K562 (cell line): ENCODE results near the gene PUM1. TPM values are rescaled to one million over a fixed set of nuclear protein-coding genes. Genes with fewer than 3 reads are reported as not detected.

Experiments
- HLTF ChIP-seq: fragments of 450-650 bp; IDR thresholded peaks from 2 replicates; pipeline ENCODE4 v1.6.1; 2016
- HMG20B ChIP-seq: fragments of 250-450 bp; sonication (Bioruptor Pico); IDR thresholded peaks from 2 replicates; pipeline ENCODE4 v1.5.0; 2021; ENCODE audit warnings: mild to moderate bottlenecking
- RAD51 ChIP-seq: fragments of 450-650 bp; IDR thresholded peaks from 2 replicates; pipeline ENCODE4 v1.7.1; 2016; ENCODE audit warnings: low read depth, mild to moderate bottlenecking, borderline replicate concordance
- ZNF318 ChIP-seq, 2 experiments: fragments of 450-650 bp; IDR thresholded peaks; 2 replicates each; pipeline ENCODE4 v1.6.1; 2016; ENCODE audit warnings: mild to moderate bottlenecking in 2 of 2, borderline replicate concordance in 1 of 2, low read depth in 1 of 2, moderate library complexity in 1 of 2
- polyA plus RNA-seq, 8 experiments: library from polyadenylated mRNA; depleted of rRNA in 4 of 8; stranded (reverse) in 5 of 8; unstranded in 3 of 8; fragments of >200 nt; fragmentation: Nextera tagmentation in 2 of 8; fragmentation: Illumina TruSeq in 1 of 8; extraction: Ambion mirVana in 2 of 8; extraction: Trizol in 1 of 8; gene quantifications; 2 replicates each; pipeline versions ENCODE4 v1.2.1 to v1.2.3, GENCODE V29; 2011 to 2014; ENCODE audit warnings: inconsistent platforms in 1 of 8, missing spikeins in 1 of 8
- total RNA-seq, 7 experiments: library from RNA; depleted of rRNA in 6 of 7; stranded (reverse); fragments of >200 nt in 6 of 7; fragmentation: Illumina TruSeq in 2 of 7; extraction: Trizol in 2 of 7; gene quantifications; 2 replicates each; pipeline versions ENCODE4 v1.2.1 to v1.2.3, GENCODE V29; 2011 to 2021; ENCODE audit warnings: low replicate concordance in 1 of 7
- TF ChIP-seq, protein P1 (sequence below): fragments of 200-600 bp; sonication (generic); IDR thresholded peaks from one replicate; pipeline ENCODE4 v1.6.1; 2012; ENCODE audit warnings: mild to moderate bottlenecking, low read depth, low read length, inconsistent platforms
- TF ChIP-seq, protein P2 (sequence below): fragments of 250-450 bp; sonication (Bioruptor Pico); IDR thresholded peaks from 2 replicates; pipeline ENCODE4 v1.8.0; 2021; ENCODE audit warnings: moderate library complexity, mild to moderate bottlenecking, inconsistent platforms

The PUM1 gene
- total and polyA plus RNA-seq, 9 of the 15 experiments (the other 6 are each of a cell fraction or from before 2014, with no cell fraction given), result 37.7 to 104 (median 55.7) TPM

DNA sequence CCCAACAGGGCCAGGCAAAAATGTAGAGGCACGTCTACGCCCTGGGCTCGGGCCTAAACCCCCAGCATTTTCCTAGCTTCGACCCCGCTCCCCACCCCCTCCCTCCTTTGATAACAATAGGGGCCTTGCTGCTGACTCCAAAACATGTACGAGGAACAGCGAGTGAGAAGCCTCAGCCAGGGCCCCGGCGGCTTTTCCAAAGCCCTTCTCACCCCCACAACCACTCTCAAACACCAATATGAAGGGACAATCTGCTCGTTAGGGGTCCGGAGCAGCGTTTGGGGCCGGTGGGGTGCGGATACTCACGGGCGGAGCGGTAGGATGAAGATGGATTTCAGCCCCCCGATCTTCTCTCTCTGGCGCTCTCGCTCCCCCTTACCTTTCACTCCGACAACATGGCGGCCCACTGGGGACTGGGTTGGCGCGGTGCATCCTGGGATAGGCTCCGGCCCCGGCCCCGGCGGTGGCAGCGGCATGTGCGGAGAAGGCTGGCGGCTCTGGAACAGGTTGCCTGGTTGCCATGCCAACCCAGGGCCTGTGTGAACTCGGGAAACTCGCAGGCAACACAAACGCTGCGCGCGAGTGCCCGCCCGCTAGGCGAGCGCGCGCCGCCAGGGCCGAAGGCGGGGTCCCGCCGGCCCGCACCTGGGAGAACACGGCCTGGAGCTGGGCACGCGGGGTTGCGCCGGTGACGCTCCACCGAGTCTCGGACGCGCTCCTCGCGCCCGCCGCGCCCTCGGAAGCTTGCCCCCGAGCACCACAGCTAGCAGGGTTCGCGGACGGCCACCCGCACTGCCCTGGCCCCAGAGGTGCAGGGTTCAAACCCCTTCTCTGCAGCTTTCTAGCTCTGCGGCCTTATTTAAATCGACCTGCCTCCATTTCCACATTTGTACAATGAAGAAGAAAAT is at the start of gene PUM1 (continued):
- TF ChIP-seq ZNF318 (IDR thresholded peaks at IDR 0.05; ENCODE audit: borderline replicate concordance in 1 of 2, low read depth in 1 of 2) (peak in 1 of 2 experiments; percentile 99; a peak in 2 of 4 replicates), HLTF (no peak), HMG20B (no peak), RAD51 (no peak)
- TF ChIP-seq, protein P1, sequence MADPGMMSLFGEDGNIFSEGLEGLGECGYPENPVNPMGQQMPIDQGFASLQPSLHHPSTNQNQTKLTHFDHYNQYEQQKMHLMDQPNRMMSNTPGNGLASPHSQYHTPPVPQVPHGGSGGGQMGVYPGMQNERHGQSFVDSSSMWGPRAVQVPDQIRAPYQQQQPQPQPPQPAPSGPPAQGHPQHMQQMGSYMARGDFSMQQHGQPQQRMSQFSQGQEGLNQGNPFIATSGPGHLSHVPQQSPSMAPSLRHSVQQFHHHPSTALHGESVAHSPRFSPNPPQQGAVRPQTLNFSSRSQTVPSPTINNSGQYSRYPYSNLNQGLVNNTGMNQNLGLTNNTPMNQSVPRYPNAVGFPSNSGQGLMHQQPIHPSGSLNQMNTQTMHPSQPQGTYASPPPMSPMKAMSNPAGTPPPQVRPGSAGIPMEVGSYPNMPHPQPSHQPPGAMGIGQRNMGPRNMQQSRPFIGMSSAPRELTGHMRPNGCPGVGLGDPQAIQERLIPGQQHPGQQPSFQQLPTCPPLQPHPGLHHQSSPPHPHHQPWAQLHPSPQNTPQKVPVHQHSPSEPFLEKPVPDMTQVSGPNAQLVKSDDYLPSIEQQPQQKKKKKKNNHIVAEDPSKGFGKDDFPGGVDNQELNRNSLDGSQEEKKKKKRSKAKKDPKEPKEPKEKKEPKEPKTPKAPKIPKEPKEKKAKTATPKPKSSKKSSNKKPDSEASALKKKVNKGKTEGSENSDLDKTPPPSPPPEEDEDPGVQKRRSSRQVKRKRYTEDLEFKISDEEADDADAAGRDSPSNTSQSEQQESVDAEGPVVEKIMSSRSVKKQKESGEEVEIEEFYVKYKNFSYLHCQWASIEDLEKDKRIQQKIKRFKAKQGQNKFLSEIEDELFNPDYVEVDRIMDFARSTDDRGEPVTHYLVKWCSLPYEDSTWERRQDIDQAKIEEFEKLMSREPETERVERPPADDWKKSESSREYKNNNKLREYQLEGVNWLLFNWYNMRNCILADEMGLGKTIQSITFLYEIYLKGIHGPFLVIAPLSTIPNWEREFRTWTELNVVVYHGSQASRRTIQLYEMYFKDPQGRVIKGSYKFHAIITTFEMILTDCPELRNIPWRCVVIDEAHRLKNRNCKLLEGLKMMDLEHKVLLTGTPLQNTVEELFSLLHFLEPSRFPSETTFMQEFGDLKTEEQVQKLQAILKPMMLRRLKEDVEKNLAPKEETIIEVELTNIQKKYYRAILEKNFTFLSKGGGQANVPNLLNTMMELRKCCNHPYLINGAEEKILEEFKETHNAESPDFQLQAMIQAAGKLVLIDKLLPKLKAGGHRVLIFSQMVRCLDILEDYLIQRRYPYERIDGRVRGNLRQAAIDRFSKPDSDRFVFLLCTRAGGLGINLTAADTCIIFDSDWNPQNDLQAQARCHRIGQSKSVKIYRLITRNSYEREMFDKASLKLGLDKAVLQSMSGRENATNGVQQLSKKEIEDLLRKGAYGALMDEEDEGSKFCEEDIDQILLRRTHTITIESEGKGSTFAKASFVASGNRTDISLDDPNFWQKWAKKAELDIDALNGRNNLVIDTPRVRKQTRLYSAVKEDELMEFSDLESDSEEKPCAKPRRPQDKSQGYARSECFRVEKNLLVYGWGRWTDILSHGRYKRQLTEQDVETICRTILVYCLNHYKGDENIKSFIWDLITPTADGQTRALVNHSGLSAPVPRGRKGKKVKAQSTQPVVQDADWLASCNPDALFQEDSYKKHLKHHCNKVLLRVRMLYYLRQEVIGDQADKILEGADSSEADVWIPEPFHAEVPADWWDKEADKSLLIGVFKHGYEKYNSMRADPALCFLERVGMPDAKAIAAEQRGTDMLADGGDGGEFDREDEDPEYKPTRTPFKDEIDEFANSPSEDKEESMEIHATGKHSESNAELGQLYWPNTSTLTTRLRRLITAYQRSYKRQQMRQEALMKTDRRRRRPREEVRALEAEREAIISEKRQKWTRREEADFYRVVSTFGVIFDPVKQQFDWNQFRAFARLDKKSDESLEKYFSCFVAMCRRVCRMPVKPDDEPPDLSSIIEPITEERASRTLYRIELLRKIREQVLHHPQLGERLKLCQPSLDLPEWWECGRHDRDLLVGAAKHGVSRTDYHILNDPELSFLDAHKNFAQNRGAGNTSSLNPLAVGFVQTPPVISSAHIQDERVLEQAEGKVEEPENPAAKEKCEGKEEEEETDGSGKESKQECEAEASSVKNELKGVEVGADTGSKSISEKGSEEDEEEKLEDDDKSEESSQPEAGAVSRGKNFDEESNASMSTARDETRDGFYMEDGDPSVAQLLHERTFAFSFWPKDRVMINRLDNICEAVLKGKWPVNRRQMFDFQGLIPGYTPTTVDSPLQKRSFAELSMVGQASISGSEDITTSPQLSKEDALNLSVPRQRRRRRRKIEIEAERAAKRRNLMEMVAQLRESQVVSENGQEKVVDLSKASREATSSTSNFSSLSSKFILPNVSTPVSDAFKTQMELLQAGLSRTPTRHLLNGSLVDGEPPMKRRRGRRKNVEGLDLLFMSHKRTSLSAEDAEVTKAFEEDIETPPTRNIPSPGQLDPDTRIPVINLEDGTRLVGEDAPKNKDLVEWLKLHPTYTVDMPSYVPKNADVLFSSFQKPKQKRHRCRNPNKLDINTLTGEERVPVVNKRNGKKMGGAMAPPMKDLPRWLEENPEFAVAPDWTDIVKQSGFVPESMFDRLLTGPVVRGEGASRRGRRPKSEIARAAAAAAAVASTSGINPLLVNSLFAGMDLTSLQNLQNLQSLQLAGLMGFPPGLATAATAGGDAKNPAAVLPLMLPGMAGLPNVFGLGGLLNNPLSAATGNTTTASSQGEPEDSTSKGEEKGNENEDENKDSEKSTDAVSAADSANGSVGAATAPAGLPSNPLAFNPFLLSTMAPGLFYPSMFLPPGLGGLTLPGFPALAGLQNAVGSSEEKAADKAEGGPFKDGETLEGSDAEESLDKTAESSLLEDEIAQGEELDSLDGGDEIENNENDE, result no peak
- TF ChIP-seq, protein P2, sequence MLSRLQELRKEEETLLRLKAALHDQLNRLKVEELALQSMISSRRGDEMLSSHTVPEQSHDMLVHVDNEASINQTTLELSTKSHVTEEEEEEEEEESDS (CRISPR knock-in tag), result no peak
